Body of pancreas (tissue), 4 donors: Measurements from ENCODE around the gene ABCC1.

Experiments used
- CTCF ChIP-seq, 7 experiments: fragments of 450-650 bp in 4 of 7; fragments of 200-600 bp in 3 of 7; sonication (generic) in 3 of 7; IDR thresholded peaks; one replicate each; pipeline ENCODE4 v1.5.1; 2016 to 2019; ENCODE audit warnings: antibody characterized with exemption in 7 of 7
- POLR2A ChIP-seq, 3 donors: fragments of 450-650 bp; IDR thresholded peaks; one replicate each; pipeline ENCODE4 v1.6.1; 2016; ENCODE audit warnings: antibody characterized with exemption in 3 of 3, mild to moderate bottlenecking in 2 of 3

GRCh38 chr16:16042076-16042475 is 92.7 kb downstream of the ABCC1 start:
- TF ChIP-seq CTCF (IDR thresholded peaks at IDR 0.05), result no peak
- no peak for TF ChIP-seq POLR2A (IDR thresholded peaks at IDR 0.05)
